PC-9 (cell line): ENCODE results near the gene AK5. TPM values are rescaled to one million over a fixed set of nuclear protein-coding genes. Genes with fewer than 3 reads are reported as not detected.

Source experiments
- BruUV-seq: library from RNA; stranded (reverse); fragments of 400-500 nt; replicated peaks from 2 replicates; lab custom pipeline; 2021; lab: Mats Ljungman, UMichigan
- CTCF ChIA-PET: fragments of 300-600 bp; sonication (Branson Sonifier 250); formaldehyde crosslinking; loops from one replicate; lab custom pipeline; 2022; ENCODE audit warnings: antibody characterized with exemption; lab: Charles Lee
- POLR2A ChIA-PET: fragments of 300-600 bp; sonication (Branson Sonifier 250); formaldehyde crosslinking; loops from one replicate; lab custom pipeline; 2022; ENCODE audit warnings: antibody characterized with exemption; ENCODE audit not compliant: unreplicated experiment; lab: Charles Lee
- DNase-seq, 2 experiments: peaks; one replicate each; pipeline versions ENCODE4 v3.0.0 to v3.0.0-alpha.2; 2015 to 2022; ENCODE audit warnings: mixed read lengths in 1 of 2
- H2AFZ ChIP-seq: fragments of 200-600 bp; sonication (generic); 2 replicates; pipeline ENCODE4 v1.8.1; 2017; ENCODE audit warnings: antibody characterized with exemption
- H3F3A ChIP-seq: fragments of 200-600 bp; sonication (generic); 2 replicates; pipeline ENCODE4 v1.8.1; 2017; ENCODE audit warnings: antibody characterized with exemption, mild to moderate bottlenecking, low read depth; ENCODE audit not compliant: insufficient read depth
- H3K27ac ChIP-seq: fragments of 200-600 bp; sonication (generic); 2 replicates; pipeline ENCODE4 v1.6.1; 2016; ENCODE audit warnings: mixed run types
- H3K27me3 ChIP-seq: fragments of 200-600 bp; sonication (generic); 2 replicates; pipeline ENCODE4 v1.6.1; 2016; ENCODE audit warnings: low read depth, mixed run types; ENCODE audit not compliant: insufficient read depth
- H3K36me3 ChIP-seq: fragments of 200-600 bp; sonication (generic); 2 replicates; pipeline ENCODE4 v1.6.1; 2016; ENCODE audit warnings: low read depth, mixed run types
- H3K4me1 ChIP-seq: fragments of 200-600 bp; sonication (generic); replicated peaks from 2 replicates; pipeline ENCODE4 v1.6.1; 2016; ENCODE audit warnings: mixed run types; ENCODE audit not compliant: insufficient read depth
- H3K4me2 ChIP-seq: fragments of 200-600 bp; sonication (generic); 2 replicates; pipeline ENCODE4 v1.6.1; 2017; ENCODE audit warnings: mixed run types
- H3K4me3 ChIP-seq: fragments of 200-600 bp; sonication (generic); 2 replicates; pipeline ENCODE4 v1.6.1; 2016; ENCODE audit warnings: mixed run types
- H3K79me2 ChIP-seq: fragments of 200-600 bp; sonication (generic); 2 replicates; pipeline ENCODE4 v1.6.1; 2017; ENCODE audit warnings: low read depth, mixed run types
- H3K9me2 ChIP-seq: fragments of 200-600 bp; sonication (generic); 2 replicates; pipeline ENCODE4 v1.8.1; 2017; ENCODE audit warnings: mild to moderate bottlenecking; ENCODE audit not compliant: insufficient read depth
- H3K9me3 ChIP-seq: fragments of 200-600 bp; sonication (generic); 2 replicates; pipeline ENCODE4 v1.8.1; 2016; ENCODE audit warnings: low read depth; ENCODE audit not compliant: insufficient read depth
- H4K20me1 ChIP-seq: fragments of 200-600 bp; sonication (generic); 2 replicates; pipeline ENCODE4 v1.8.1; 2017; ENCODE audit not compliant: insufficient read depth
- CTCF ChIP-seq: fragments of 200-600 bp; sonication (generic); conservative IDR thresholded peaks from 2 replicates; pipeline ENCODE4 v1.6.1; 2017; ENCODE audit warnings: mixed run types, antibody characterized with exemption, mild to moderate bottlenecking, moderate library complexity
- EZH2 ChIP-seq: fragments of 200-600 bp; sonication (generic); IDR thresholded peaks from 2 replicates; pipeline ENCODE4 v1.8.0; 2017; ENCODE audit warnings: antibody characterized with exemption, low read depth
- intact Hi-C: fragments of 100-400 bp; cut with micrococcal nuclease; formaldehyde crosslinking; loops from one replicate; pipeline ENCODE4 v1.10.0; 2022; ENCODE audit not compliant: unreplicated experiment
- total RNA-seq: library from RNA; stranded (reverse); gene quantifications from 2 replicates; pipeline ENCODE4 v1.2.3, GENCODE V29; 2021

Gene AK5
- total RNA-seq, 1 experiment from 2014 or later, result 1.2 TPM

GRCh38 chr1:77465139-77465538 is 183.3 kb downstream of the AK5 start:
- Histone ChIP-seq H3K9me2 (no peaks in the 10 kb centered on the region; the same call in 1 of the 2 replicates), H3K27me3 (no peaks in the 10 kb centered on the region), H3F3A (no peaks in the 10 kb centered on the region), H3K9me3 (no peaks in the 10 kb centered on the region), H3K27ac (no peak overlapping the region), H2AFZ (no peak overlapping the region), H3K4me1 (0 out of 2 replicates have a peak, but pooled peaks cover 4% of the 10 kb centered on the region), H3K4me3 (no peak overlapping the region), H3K36me3 (no peaks in the 10 kb centered on the region), H4K20me1 (no peaks in the 10 kb centered on the region), H3K4me2 (no peak overlapping the region), H3K79me2 (no peaks in the 10 kb centered on the region)
- intact Hi-C loops, result no loop called here
- DNase-seq, result no peak
- TF ChIP-seq EZH2 (no peak), CTCF (no peak)
- BruUV-seq, result no TSS peak
- CTCF ChIA-PET, result no interaction called here
- POLR2A ChIA-PET, result no interaction called here

GRCh38 chr1:77465922-77466321 is 184.1 kb downstream of the AK5 start:
- POLR2A ChIA-PET, result no interaction called here

GRCh38 chr1:77467021-77467595 is 185.3 kb downstream of the AK5 start:
- ChIA-PET CTCF (no interaction called here), POLR2A (no interaction called here)
- 0 out of 2 replicates have a peak, but pooled peaks cover 4% of the 10 kb centered on the region for H3K4me1 ChIP-seq
- H4K20me1 ChIP-seq, result no peaks in the 10 kb centered on the region
- intact Hi-C loops, result no loop called here
- H3K27me3 ChIP-seq, result no peaks in the 10 kb centered on the region
- H3K36me3 ChIP-seq, result no peaks in the 10 kb centered on the region
- H3K4me3 ChIP-seq, result no peak overlapping the region
- no peaks in the 10 kb centered on the region for H3K79me2 ChIP-seq
- TF ChIP-seq CTCF (no peak), EZH2 (no peak)
- H3F3A ChIP-seq, result no peaks in the 10 kb centered on the region
- no peak for DNase-seq
- no peak overlapping the region for H3K4me2 ChIP-seq
- H3K27ac ChIP-seq, result no peak overlapping the region
- BruUV-seq, result no TSS peak
- no peaks in the 10 kb centered on the region for H3K9me3 ChIP-seq
- no peaks in the 10 kb centered on the region; the same call in 1 of the 2 replicates for H3K9me2 ChIP-seq
- no peak overlapping the region for H2AFZ ChIP-seq

More at GRCh38 chr1:77465922-77466321, 184.1 kb downstream of the AK5 start:
- TF ChIP-seq CTCF (no peak), EZH2 (no peak)
- CTCF ChIA-PET, result no interaction called here
- Histone ChIP-seq H3K4me1 (0 out of 2 replicates have a peak, but pooled peaks cover 4% of the 10 kb centered on the region), H3K4me3 (no peak overlapping the region), H3K27me3 (no peaks in the 10 kb centered on the region), H3F3A (no peaks in the 10 kb centered on the region), H3K4me2 (no peak overlapping the region), H3K9me3 (no peaks in the 10 kb centered on the region), H3K36me3 (no peaks in the 10 kb centered on the region), H3K9me2 (no peaks in the 10 kb centered on the region; the same call in 1 of the 2 replicates), H4K20me1 (no peaks in the 10 kb centered on the region), H3K27ac (no peak overlapping the region), H2AFZ (no peak overlapping the region), H3K79me2 (no peaks in the 10 kb centered on the region)
- intact Hi-C loops, result no loop called here
- no TSS peak for BruUV-seq
- no peak for DNase-seq
